SU-DHL-6 (cell line): ENCODE results near the gene TESMIN.

Experiments
- H2AFZ ChIP-seq: fragments of 200-600 bp; sonication (generic); 2 replicates; pipeline ENCODE4 v1.6.1; 2014; ENCODE audit warnings: low read depth, mild to moderate bottlenecking, moderate library complexity, mixed read lengths, antibody characterized with exemption, low read length; ENCODE audit not compliant: severe bottlenecking
- H3F3A ChIP-seq: fragments of 200-600 bp; shearing (Covaris generic); 2 replicates; pipeline ENCODE4 v1.6.0; 2016; ENCODE audit warnings: antibody characterized with exemption, mild to moderate bottlenecking; ENCODE audit not compliant: insufficient read depth
- H3K27ac ChIP-seq: fragments of 200-600 bp; sonication (generic); 2 replicates; pipeline ENCODE4 v1.5.1; 2016; ENCODE audit warnings: low read depth, mild to moderate bottlenecking, low read length, moderate library complexity, mixed read lengths
- H3K27me3 ChIP-seq: fragments of 200-600 bp; sonication (generic), shearing (Covaris generic); 2 replicates; pipeline ENCODE4 v1.6.0; 2014; ENCODE audit warnings: mild to moderate bottlenecking, low read length
- H3K36me3 ChIP-seq: fragments of 200-600 bp; sonication (generic); 2 replicates; pipeline ENCODE4 v1.6.1; 2014; ENCODE audit warnings: mild to moderate bottlenecking, low read length, mixed read lengths
- H3K4me2 ChIP-seq: fragments of 300-600, 200-600 bp; shearing (Covaris generic), sonication (generic); 2 replicates; pipeline ENCODE4 v1.6.0; 2014; ENCODE audit warnings: low read length, low read depth, mild to moderate bottlenecking; ENCODE audit not compliant: poor library complexity, severe bottlenecking
- H3K4me3 ChIP-seq: fragments of 200-600 bp; sonication (generic); 2 replicates; pipeline ENCODE4 v1.5.1; 2014; ENCODE audit warnings: antibody characterized with exemption, low read length, mild to moderate bottlenecking, mixed read lengths; ENCODE audit not compliant: insufficient read depth, poor library complexity, severe bottlenecking
- H3K79me2 ChIP-seq: fragments of 200-600 bp; sonication (generic); 2 replicates; pipeline ENCODE4 v1.6.1; 2014; ENCODE audit warnings: mild to moderate bottlenecking, low read length, moderate library complexity; ENCODE audit not compliant: insufficient read depth
- H3K9ac ChIP-seq: fragments of 200-600 bp; sonication (generic); 2 replicates; pipeline ENCODE4 v1.7.0; 2014; ENCODE audit warnings: mild to moderate bottlenecking, low read length
- H3K9me2 ChIP-seq: fragments of 200-600 bp; sonication (generic); replicated peaks from 2 replicates; pipeline ENCODE4 v1.6.1; 2014; ENCODE audit warnings: low read length; ENCODE audit not compliant: insufficient read depth
- H3K9me3 ChIP-seq: fragments of 200-600 bp; sonication (generic); 2 replicates; pipeline ENCODE4 v1.6.1; 2014; ENCODE audit warnings: low read length, mixed read lengths; ENCODE audit not compliant: insufficient read depth
- H4K20me1 ChIP-seq: fragments of 200-600 bp; sonication (generic); 2 replicates; pipeline ENCODE4 v1.6.1; 2014; ENCODE audit warnings: low read depth, mild to moderate bottlenecking, antibody characterized with exemption, low read length, moderate library complexity, mixed read lengths
- CTCF ChIP-seq: fragments of 200-600 bp; sonication (generic); IDR thresholded peaks from one replicate; pipeline ENCODE4 v1.5.1; 2017; ENCODE audit warnings: antibody characterized with exemption, mild to moderate bottlenecking, low read length, moderate library complexity; ENCODE audit not compliant: insufficient read depth, poor library complexity, severe bottlenecking
- EZH2phosphoT487 ChIP-seq: fragments of 200-600 bp; sonication (generic), shearing (Covaris generic); conservative IDR thresholded peaks from 2 replicates; pipeline ENCODE4 v1.6.1; 2018; ENCODE audit warnings: mild to moderate bottlenecking, antibody characterized with exemption, low read length, moderate library complexity, mixed read lengths

TESMIN gene

DNA sequence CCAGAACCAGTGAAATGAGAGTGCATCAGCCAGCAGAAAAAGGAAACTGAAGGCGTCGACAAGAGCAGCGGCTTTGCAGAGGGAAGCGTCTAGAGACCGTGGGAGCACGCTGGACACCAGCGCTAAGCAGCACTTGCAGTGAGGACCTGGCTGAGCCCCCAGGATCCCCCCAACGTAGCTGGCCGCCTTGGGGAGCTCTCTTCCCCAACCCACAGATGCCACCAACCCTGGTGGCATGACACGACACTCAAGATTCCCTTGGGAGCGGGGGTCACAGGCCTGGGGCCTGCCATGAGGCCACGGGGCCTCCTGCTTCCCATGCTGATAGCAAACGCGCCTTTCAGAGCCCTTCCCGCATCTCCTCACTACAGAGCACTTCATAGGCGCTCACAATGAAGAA is 13.4 kb upstream of the TESMIN start:
- H3K4me2 ChIP-seq = no peak overlapping the region
- no peak overlapping the region for H2AFZ ChIP-seq
- H3K4me3 ChIP-seq = no peak overlapping the region
- no peaks in the 10 kb centered on the region for H3K79me2 ChIP-seq
- no peaks in the 10 kb centered on the region for H3K9me2 ChIP-seq
- TF ChIP-seq CTCF = no peak
- H3K27me3 ChIP-seq = no peaks in the 10 kb centered on the region
- H3K9me3 ChIP-seq = no peaks in the 10 kb centered on the region
- no peak overlapping the region for H3K9ac ChIP-seq
- H3F3A ChIP-seq = no peaks in the 10 kb centered on the region
- H4K20me1 ChIP-seq = no peaks in the 10 kb centered on the region
- H3K27ac ChIP-seq = no peak overlapping the region
- no peaks in the 10 kb centered on the region for H3K36me3 ChIP-seq

DNA sequence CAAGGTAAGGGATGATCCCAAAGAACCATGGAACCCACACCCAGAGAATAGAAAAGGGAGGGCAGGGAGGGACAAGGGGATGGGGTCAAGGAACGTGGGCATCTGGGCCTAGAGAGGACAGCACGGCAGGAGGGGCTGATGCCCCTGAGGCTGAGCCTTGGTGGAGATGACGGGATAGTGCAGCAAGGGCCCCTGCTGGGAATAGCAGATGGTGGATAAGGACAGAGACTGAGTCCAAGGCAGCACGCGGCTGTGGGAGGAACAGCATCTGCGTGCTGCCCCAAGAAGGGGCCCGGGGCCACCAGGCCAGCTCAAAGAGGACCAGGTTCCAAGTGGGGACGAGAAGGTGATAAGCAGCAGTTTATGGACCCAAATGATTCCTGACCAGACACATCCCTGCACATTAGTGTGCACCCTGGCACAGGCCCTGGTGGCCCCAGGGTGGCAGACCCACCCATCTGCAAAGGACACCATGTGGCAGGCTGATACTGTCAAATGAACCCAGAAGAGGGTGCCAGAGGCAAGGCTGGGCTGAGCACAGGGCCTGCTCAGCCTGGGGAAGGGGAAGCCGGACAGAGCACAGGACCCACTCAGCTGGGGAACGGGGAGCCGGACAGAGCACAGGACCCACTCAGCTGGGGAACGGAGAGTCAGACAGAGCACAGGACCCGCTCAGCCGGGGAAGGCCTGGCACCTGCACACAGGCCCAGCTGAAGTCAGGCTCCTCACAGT is 12.8 kb upstream of the TESMIN start:
- no peak overlapping the region for H3K9ac ChIP-seq
- H3K9me3 ChIP-seq = no peaks in the 10 kb centered on the region
- H3K4me3 ChIP-seq = no peak overlapping the region
- no peaks in the 10 kb centered on the region for H3K79me2 ChIP-seq
- no peaks in the 10 kb centered on the region for H3F3A ChIP-seq
- H3K27me3 ChIP-seq = no peaks in the 10 kb centered on the region
- H2AFZ ChIP-seq = no peak overlapping the region
- no peaks in the 10 kb centered on the region for H3K9me2 ChIP-seq
- no peaks in the 10 kb centered on the region for H4K20me1 ChIP-seq
- no peak overlapping the region for H3K27ac ChIP-seq
- H3K36me3 ChIP-seq = no peaks in the 10 kb centered on the region
- no peak for TF ChIP-seq EZH2phosphoT487
- TF ChIP-seq CTCF = no peak
- H3K4me2 ChIP-seq = no peak overlapping the region

GRCh38 chr11:68763181-68763721 is 11.9 kb upstream of the TESMIN start:
- H2AFZ ChIP-seq = no peak overlapping the region
- no peaks in the 10 kb centered on the region for H3K79me2 ChIP-seq

More at GRCh38 chr11:68763181-68763721, 11.9 kb upstream of the TESMIN start:
- no peak for TF ChIP-seq CTCF
- H3K9ac ChIP-seq = no peak overlapping the region
- no peaks in the 10 kb centered on the region for H3K9me3 ChIP-seq
- no peak overlapping the region for H3K4me2 ChIP-seq
- no peak overlapping the region for H3K4me3 ChIP-seq
- H4K20me1 ChIP-seq = no peaks in the 10 kb centered on the region
- no peaks in the 10 kb centered on the region for H3K9me2 ChIP-seq
- no peaks in the 10 kb centered on the region for H3F3A ChIP-seq
- no peaks in the 10 kb centered on the region for H3K27me3 ChIP-seq
- H3K27ac ChIP-seq = no peak overlapping the region
- H3K36me3 ChIP-seq = no peaks in the 10 kb centered on the region
